Sigmoid colon (tissue), 7 donors: ENCODE measurements around the gene TSPAN18. TPM values are rescaled to one million over a fixed set of nuclear protein-coding genes. Genes with fewer than 3 reads are reported as not detected.
A peak's percentile ranks its signal among the peaks of the same experiment; 100 is the strongest.

Experiments used
- DNase-seq: peaks from one replicate; pipeline ENCODE4 v3.0.0-alpha.2; 2019
- H3K27ac ChIP-seq, 4 donors: fragments of 200-600 bp; sonication (generic); one replicate each; pipeline ENCODE4 v1.5.1; 2016 to 2019; ENCODE audit warnings: mild to moderate bottlenecking in 1 of 4
- H3K27me3 ChIP-seq, 3 donors: fragments of 200-600 bp; sonication (generic); one replicate each; pipeline ENCODE4 v1.5.1; 2019; ENCODE audit warnings: mild to moderate bottlenecking in 1 of 3
- H3K36me3 ChIP-seq, 4 donors: fragments of 200-600 bp; sonication (generic); one replicate each; pipeline ENCODE4 v1.5.1; 2016 to 2019
- H3K4me1 ChIP-seq, 4 donors: fragments of 200-600 bp; sonication (generic); one replicate each; pipeline ENCODE4 v1.5.1; 2017 to 2019
- H3K4me3 ChIP-seq, 4 donors: fragments of 200-600 bp; sonication (generic); one replicate each; pipeline ENCODE4 v1.5.1; 2017 to 2019; ENCODE audit warnings: mild to moderate bottlenecking in 2 of 4, moderate library complexity in 1 of 4
- H3K9me3 ChIP-seq, 4 donors: fragments of 200-600 bp in 3 of 4; sonication (generic) in 3 of 4; one replicate each; pipeline versions ENCODE4 v1.5.1 to v1.6.1; 2013 to 2019
- CTCF ChIP-seq, 4 experiments: fragments of 450-650 bp in 3 of 4; fragments of 200-600 bp in 1 of 4; IDR thresholded peaks; one replicate each; pipeline ENCODE4 v1.5.1; 2016 to 2019; ENCODE audit warnings: antibody characterized with exemption in 4 of 4, mild to moderate bottlenecking in 3 of 4, moderate library complexity in 2 of 4
- EP300 ChIP-seq, 4 donors: sonication (generic); formaldehyde crosslinking; IDR thresholded peaks; one replicate each; pipeline ENCODE4 v1.6.1; 2017; ENCODE audit warnings: antibody characterized with exemption in 4 of 4
- POLR2A ChIP-seq, 2 donors: fragments of 450-650 bp; IDR thresholded peaks; one replicate each; pipeline ENCODE4 v1.6.1; 2016; ENCODE audit warnings: antibody characterized with exemption in 2 of 2, mild to moderate bottlenecking in 2 of 2, moderate library complexity in 2 of 2
- POLR2AphosphoS5 ChIP-seq, 4 donors: sonication (generic); formaldehyde crosslinking; IDR thresholded peaks; one replicate each; pipeline ENCODE4 v1.6.1; 2017; ENCODE audit warnings: antibody characterized with exemption in 4 of 4
- WGBS, 2 donors: extraction: QIAGEN DNeasy Blood & Tissue Kit; methylation state at CpG; one replicate each; pipeline ENCODE4 v1.1.7; 2013; 5-methylcytosine and 5-hydroxymethylcytosine counted together
- intact Hi-C: fragments of 100-400 bp; cut with DNase I; formaldehyde crosslinking; loops from one replicate; pipeline ENCODE4 v1.15.1; 2023
- polyA plus RNA-seq, 3 donors: library from polyadenylated mRNA; stranded (reverse); fragments of 200-250 nt; gene quantifications; one replicate each; pipeline ENCODE4 v1.2.3, GENCODE V29; 2013
- total RNA-seq, 4 donors: library from RNA; depleted of rRNA; stranded (reverse); fragments of >200 nt; gene quantifications; one replicate each; pipeline ENCODE4 v1.1.0, GENCODE V29; 2016
- donor health status: healthy with polysubstance abuse.
- donor health status: Bipolar disorder and iron deficiency.
- donor health status: healthy.

Gene TSPAN18
- total and polyA plus RNA-seq, 7 donors = 0.23 to 75.3 (median 13.8) TPM

GRCh38 chr11:44825058-44825785, 98.5 kb downstream of the TSPAN18 start:
- no peaks in the 10 kb centered on the region for H3K27me3 ChIP-seq
- intact Hi-C loops = no loop called here
- TF ChIP-seq CTCF (IDR thresholded peaks at IDR 0.05) = no peak
- no peak for TF ChIP-seq EP300 (IDR thresholded peaks at IDR 0.05)
- TF ChIP-seq POLR2A (IDR thresholded peaks at IDR 0.05) = no peak
- peak; percentile 45 to 78 (median 61) for TF ChIP-seq POLR2AphosphoS5 (IDR thresholded peaks at IDR 0.05)
- H3K4me3 ChIP-seq = no peak overlapping the region
- H3K9me3 ChIP-seq = no peaks in the 10 kb centered on the region
- no peaks in the 10 kb centered on the region for H3K36me3 ChIP-seq
- no peak for DNase-seq
- peak overlapping the region in 2 of 4 donors; percentile 25 to 70 for H3K27ac ChIP-seq
- 83 to 87% methylated on average over 14 of the region's 14 CpGs for WGBS, 2 donors
- peaks cover 0 to 31% (median 22%) of the 10 kb centered on the region in 4 donors for H3K4me1 ChIP-seq

- peaks cover 0 to 31% (median 22%) of the 10 kb centered on the region in 4 donors for H3K4me1 ChIP-seq
- no peaks in the 10 kb centered on the region for H3K36me3 ChIP-seq
- no peak for DNase-seq
- intact Hi-C loops = no loop called here
- H3K27ac ChIP-seq = peak overlapping the region in 1 of 4 donors; percentile 7
- no peaks in the 10 kb centered on the region for H3K27me3 ChIP-seq
- no peaks in the 10 kb centered on the region for H3K9me3 ChIP-seq
- TF ChIP-seq POLR2AphosphoS5 (IDR thresholded peaks at IDR 0.05) (no peak), EP300 (IDR thresholded peaks at IDR 0.05) (no peak)
- no peak overlapping the region for H3K4me3 ChIP-seq
- 85 to 89% methylated on average over 7 of the region's 7 CpGs for WGBS, 2 donors
Measured at GRCh38 chr11:44826922-44827643, 100.3 kb downstream of the TSPAN18 start.

- no peaks in the 10 kb centered on the region for H3K27me3 ChIP-seq
- TF ChIP-seq POLR2AphosphoS5 (IDR thresholded peaks at IDR 0.05) = no peak
- no peak for TF ChIP-seq EP300 (IDR thresholded peaks at IDR 0.05)
- no peak for TF ChIP-seq POLR2A (IDR thresholded peaks at IDR 0.05)
- no peak for TF ChIP-seq CTCF (IDR thresholded peaks at IDR 0.05)
- DNase-seq = no peak
- H3K9me3 ChIP-seq = no peaks in the 10 kb centered on the region
- no peak overlapping the region for H3K4me3 ChIP-seq
- no peaks in the 10 kb centered on the region for H3K36me3 ChIP-seq
- no peak overlapping the region for H3K27ac ChIP-seq
- intact Hi-C loops = no loop called here
- 86 to 93% methylated on average over 5 of the region's 5 CpGs for WGBS, 2 donors
- H3K4me1 ChIP-seq = peaks cover 0 to 28% (median 20%) of the 10 kb centered on the region in 4 donors
Measured at GRCh38 chr11:44828296-44828695, 101.5 kb downstream of the TSPAN18 start.

- DNase-seq = no peak
- intact Hi-C loops = no loop called here
- TF ChIP-seq CTCF (IDR thresholded peaks at IDR 0.05) = no peak
- no peak for TF ChIP-seq POLR2AphosphoS5 (IDR thresholded peaks at IDR 0.05)
- TF ChIP-seq POLR2A (IDR thresholded peaks at IDR 0.05) = no peak
- TF ChIP-seq EP300 (IDR thresholded peaks at IDR 0.05) = no peak
- peaks cover 0 to 27% (median 22%) of the 10 kb centered on the region in 4 donors for H3K4me1 ChIP-seq
- H3K27me3 ChIP-seq = no peaks in the 10 kb centered on the region
- no peak overlapping the region for H3K4me3 ChIP-seq
- 87 to 92% methylated on average over 2 of the region's 2 CpGs for WGBS, 2 donors
- peak overlapping the region in 1 of 4 donors; percentile 9 for H3K27ac ChIP-seq
- H3K9me3 ChIP-seq = no peaks in the 10 kb centered on the region
- no peaks in the 10 kb centered on the region for H3K36me3 ChIP-seq
Measured at GRCh38 chr11:44829838-44830237, 103.1 kb downstream of the TSPAN18 start.
